K562 (cell line): ENCODE measurements around the gene VPS41. TPM values are rescaled to one million over a fixed set of nuclear protein-coding genes. Genes with fewer than 3 reads are reported as not detected.

Experiments
- CEBPZ ChIP-seq: fragments of 150-350 bp; IDR thresholded peaks from 2 replicates; pipeline ENCODE4 v1.6.1; 2014; ENCODE audit warnings: low read depth, mild to moderate bottlenecking, low read length, borderline replicate concordance
- DIDO1 ChIP-seq: fragments of 450-650 bp; IDR thresholded peaks from 2 replicates; pipeline ENCODE4 v1.6.1; 2016; ENCODE audit warnings: low read depth, missing biosample characterization, missing genetic modification characterization
- POLR2A ChIP-seq: fragments of 450-650 bp; conservative IDR thresholded peaks from 2 replicates; pipeline ENCODE4 v1.6.1; 2016
- POLR2AphosphoS5 ChIP-seq: IDR thresholded peaks from 2 replicates; pipeline ENCODE4 v1.6.1; 2011; ENCODE audit warnings: mild to moderate bottlenecking, low read depth, low read length, moderate library complexity; ENCODE audit not compliant: control insufficient read depth, insufficient read depth
- RERE ChIP-seq: sonication (generic); formaldehyde crosslinking; IDR thresholded peaks from 2 replicates; pipeline ENCODE4 v1.8.0; 2023; ENCODE audit warnings: missing genetic modification reagents, mild to moderate bottlenecking, borderline replicate concordance
- RNF219 ChIP-seq: fragments of 250-450 bp; sonication (Bioruptor Pico); IDR thresholded peaks from 2 replicates; pipeline ENCODE4 v1.5.0; 2022; ENCODE audit warnings: mild to moderate bottlenecking
- ZNF133 ChIP-seq: fragments of 250-450 bp; sonication (Bioruptor Pico); IDR thresholded peaks from 2 replicates; pipeline ENCODE4 v1.4.0; 2020; ENCODE audit warnings: mild to moderate bottlenecking
- ZNF217 ChIP-seq: sonication (generic); formaldehyde crosslinking; IDR thresholded peaks from 2 replicates; pipeline ENCODE4 v1.8.0; 2022; ENCODE audit warnings: mild to moderate bottlenecking, missing genetic modification reagents
- ZNF778 ChIP-seq: fragments of 450-650 bp; formaldehyde crosslinking; IDR thresholded peaks from 2 replicates; pipeline ENCODE4 v1.4.0; 2020; ENCODE audit warnings: mild to moderate bottlenecking, moderate library complexity
- ZNF79 ChIP-seq: fragments of 250-450 bp; sonication (Bioruptor Pico); IDR thresholded peaks from 2 replicates; pipeline ENCODE4 v1.4.0; 2020; ENCODE audit warnings: low read depth, mild to moderate bottlenecking, moderate library complexity
- polyA plus RNA-seq, 8 experiments: library from polyadenylated mRNA; depleted of rRNA in 4 of 8; stranded (reverse) in 5 of 8; unstranded in 3 of 8; fragments of >200 nt; fragmentation: Nextera tagmentation in 2 of 8; fragmentation: Illumina TruSeq in 1 of 8; extraction: Ambion mirVana in 2 of 8; extraction: Trizol in 1 of 8; gene quantifications; 2 replicates each; pipeline versions ENCODE4 v1.2.1 to v1.2.3, GENCODE V29; 2011 to 2014; ENCODE audit warnings: inconsistent platforms in 1 of 8, missing spikeins in 1 of 8
- total RNA-seq, 7 experiments: library from RNA; depleted of rRNA in 6 of 7; stranded (reverse); fragments of >200 nt in 6 of 7; fragmentation: Illumina TruSeq in 2 of 7; extraction: Trizol in 2 of 7; gene quantifications; 2 replicates each; pipeline versions ENCODE4 v1.2.1 to v1.2.3, GENCODE V29; 2011 to 2021; ENCODE audit warnings: low replicate concordance in 1 of 7
- TF ChIP-seq, protein P1 (sequence below): fragments of 450-650 bp; formaldehyde crosslinking; IDR thresholded peaks from 2 replicates; pipeline ENCODE4 v1.4.0; 2020; ENCODE audit warnings: mild to moderate bottlenecking, mixed read lengths
- TF ChIP-seq, protein P2 (sequence below): fragments of 450-650 bp; formaldehyde crosslinking; IDR thresholded peaks from 2 replicates; pipeline ENCODE4 v1.4.0; 2022; ENCODE audit warnings: missing genetic modification characterization

VPS41 gene
- total and polyA plus RNA-seq, 9 of the 15 experiments (the other 6 are each of a cell fraction or from before 2014, with no cell fraction given) = 17.7 to 46.8 (median 32.1) TPM

DNA sequence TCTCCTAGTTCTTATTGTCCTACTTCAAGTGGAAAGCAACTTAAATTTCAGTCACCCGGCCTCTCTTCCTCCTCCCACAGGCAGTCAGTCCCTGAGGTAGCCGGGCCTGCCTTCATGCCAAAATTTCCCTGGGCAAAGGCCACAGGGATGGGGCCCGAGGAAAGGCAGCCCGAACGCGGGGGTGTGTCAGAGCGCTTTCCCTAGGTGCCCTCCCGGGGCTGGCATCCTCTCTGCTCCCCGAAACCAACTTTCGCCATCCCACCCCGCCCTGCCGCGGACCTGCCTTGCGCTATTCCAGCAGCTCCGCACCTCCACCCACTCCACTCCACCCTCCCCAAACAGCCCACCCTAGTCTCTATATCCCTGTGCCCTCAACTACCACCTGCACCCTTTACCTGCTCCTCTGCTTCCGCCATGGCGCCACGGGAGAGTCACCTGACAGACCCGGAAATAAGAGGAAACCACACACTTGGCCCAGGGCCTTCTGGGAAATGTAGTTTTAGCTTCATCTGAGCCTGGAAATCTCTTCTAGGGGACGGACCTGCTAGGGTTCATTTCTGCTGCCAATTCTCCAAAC lies at the start of gene VPS41 (continued):
- TF ChIP-seq, protein P1, sequence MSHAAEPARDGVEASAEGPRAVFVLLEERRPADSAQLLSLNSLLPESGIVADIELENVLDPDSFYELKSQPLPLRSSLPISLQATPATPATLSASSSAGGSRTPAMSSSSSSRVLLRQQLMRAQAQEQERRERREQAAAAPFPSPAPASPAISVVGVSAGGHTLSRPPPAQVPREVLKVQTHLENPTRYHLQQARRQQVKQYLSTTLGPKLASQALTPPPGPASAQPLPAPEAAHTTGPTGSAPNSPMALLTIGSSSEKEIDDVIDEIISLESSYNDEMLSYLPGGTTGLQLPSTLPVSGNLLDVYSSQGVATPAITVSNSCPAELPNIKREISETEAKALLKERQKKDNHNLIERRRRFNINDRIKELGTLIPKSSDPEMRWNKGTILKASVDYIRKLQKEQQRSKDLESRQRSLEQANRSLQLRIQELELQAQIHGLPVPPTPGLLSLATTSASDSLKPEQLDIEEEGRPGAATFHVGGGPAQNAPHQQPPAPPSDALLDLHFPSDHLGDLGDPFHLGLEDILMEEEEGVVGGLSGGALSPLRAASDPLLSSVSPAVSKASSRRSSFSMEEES (CRISPR knock-in tag) = peak; percentile 75
- TF ChIP-seq POLR2A (peak; percentile 71), ZNF133 (CRISPR knock-in tag) (no peak), ZNF217 (no peak), CEBPZ (no peak), RNF219 (no peak), POLR2AphosphoS5 (peak; percentile 78), RERE (CRISPR knock-in tag) (no peak), DIDO1 (tag) (peak; percentile 93), ZNF778 (CRISPR knock-in tag) (no peak), ZNF79 (CRISPR knock-in tag) (no peak)
- TF ChIP-seq, protein P2, sequence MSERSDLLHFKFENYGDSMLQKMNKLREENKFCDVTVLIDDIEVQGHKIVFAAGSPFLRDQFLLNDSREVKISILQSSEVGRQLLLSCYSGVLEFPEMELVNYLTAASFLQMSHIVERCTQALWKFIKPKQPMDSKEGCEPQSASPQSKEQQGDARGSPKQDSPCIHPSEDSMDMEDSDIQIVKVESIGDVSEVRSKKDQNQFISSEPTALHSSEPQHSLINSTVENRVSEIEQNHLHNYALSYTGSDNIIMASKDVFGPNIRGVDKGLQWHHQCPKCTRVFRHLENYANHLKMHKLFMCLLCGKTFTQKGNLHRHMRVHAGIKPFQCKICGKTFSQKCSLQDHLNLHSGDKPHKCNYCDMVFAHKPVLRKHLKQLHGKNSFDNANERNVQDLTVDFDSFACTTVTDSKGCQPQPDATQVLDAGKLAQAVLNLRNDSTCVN (CRISPR knock-in tag) = 0 out of 2 replicates have a peak, but pooled peaks have one; percentile 29
